Measurements from ENCODE around the gene TTLL11.

DNA sequence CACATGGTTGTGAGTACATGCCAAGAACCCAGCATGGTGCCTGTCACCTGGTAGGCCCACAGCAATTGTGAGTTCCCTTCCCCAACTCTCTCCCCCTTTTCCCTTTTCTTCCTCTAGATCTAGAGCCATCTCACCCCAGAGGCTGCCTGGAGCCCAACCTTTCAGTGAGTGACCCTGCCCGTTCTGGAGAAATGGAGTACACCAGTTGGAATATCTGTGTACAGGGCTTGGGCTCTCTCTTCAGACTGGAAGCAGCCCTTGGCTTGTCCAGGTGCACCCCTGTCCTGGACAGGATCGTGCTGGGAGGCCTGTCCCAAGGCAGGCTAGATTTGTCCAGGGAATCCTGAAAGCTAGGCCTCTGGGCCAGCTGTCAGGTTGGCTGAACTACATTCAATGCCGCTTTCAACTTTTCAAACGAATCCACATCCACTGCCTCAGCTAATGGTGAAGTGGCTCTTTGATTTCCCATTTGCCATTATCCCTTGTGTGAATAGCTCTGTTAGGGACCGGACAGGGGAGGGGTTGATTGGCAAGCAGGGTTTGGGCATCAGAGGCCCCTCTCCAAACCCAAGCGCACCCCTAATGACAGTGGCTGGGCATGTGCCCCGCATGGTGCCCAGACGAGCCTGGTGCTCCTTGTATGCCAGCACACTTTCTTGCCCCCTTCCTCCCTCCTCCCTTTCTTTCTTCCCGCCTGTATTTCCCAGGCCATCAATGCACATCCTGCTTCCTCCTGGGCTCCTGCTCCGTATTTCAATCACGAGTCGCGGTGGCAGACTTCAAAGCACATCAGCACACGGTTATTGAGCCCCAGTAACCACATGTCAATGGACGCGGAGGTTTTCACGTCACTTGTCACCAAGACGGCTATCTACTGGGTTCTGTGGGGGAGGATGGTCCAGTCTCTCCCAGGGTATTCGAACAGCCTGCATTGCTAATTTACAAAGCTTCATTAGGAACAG is 230.5 kb downstream of the TTLL11 start:
- TF ChIP-seq, protein P1, sequence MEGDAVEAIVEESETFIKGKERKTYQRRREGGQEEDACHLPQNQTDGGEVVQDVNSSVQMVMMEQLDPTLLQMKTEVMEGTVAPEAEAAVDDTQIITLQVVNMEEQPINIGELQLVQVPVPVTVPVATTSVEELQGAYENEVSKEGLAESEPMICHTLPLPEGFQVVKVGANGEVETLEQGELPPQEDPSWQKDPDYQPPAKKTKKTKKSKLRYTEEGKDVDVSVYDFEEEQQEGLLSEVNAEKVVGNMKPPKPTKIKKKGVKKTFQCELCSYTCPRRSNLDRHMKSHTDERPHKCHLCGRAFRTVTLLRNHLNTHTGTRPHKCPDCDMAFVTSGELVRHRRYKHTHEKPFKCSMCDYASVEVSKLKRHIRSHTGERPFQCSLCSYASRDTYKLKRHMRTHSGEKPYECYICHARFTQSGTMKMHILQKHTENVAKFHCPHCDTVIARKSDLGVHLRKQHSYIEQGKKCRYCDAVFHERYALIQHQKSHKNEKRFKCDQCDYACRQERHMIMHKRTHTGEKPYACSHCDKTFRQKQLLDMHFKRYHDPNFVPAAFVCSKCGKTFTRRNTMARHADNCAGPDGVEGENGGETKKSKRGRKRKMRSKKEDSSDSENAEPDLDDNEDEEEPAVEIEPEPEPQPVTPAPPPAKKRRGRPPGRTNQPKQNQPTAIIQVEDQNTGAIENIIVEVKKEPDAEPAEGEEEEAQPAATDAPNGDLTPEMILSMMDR (IDR thresholded peaks at IDR 0.05), result no peak
- TF ChIP-seq POLR2A (IDR thresholded peaks at IDR 0.05), result no peak

Measured in gastroesophageal sphincter (tissue), 3 donors.